HEK293 (cell line): Measurements from ENCODE around the gene TCEA3.

ENCODE experiments used
- KLF8 ChIP-seq: fragments of 450-650 bp; formaldehyde crosslinking; IDR thresholded peaks from 2 replicates; pipeline ENCODE4 v1.5.1; 2016; ENCODE audit warnings: missing biosample characterization, missing genetic modification characterization
- SP3 ChIP-seq: fragments of 450-650 bp; formaldehyde crosslinking; IDR thresholded peaks from 2 replicates; pipeline ENCODE4 v1.5.1; 2016; ENCODE audit warnings: missing biosample characterization, missing genetic modification characterization
- WT1 ChIP-seq: fragments of 450-650 bp; formaldehyde crosslinking; IDR thresholded peaks from 2 replicates; pipeline ENCODE4 v1.5.1; 2016; ENCODE audit warnings: missing biosample characterization, missing genetic modification characterization
- ZBTB11 ChIP-seq: fragments of 450-650 bp; formaldehyde crosslinking; conservative IDR thresholded peaks from 2 replicates; pipeline ENCODE4 v1.5.1; 2016; ENCODE audit warnings: low read depth, missing biosample characterization, missing genetic modification characterization
- ZBTB20 ChIP-seq: fragments of 450-650 bp; formaldehyde crosslinking; IDR thresholded peaks from 2 replicates; pipeline ENCODE4 v1.5.1; 2016; ENCODE audit warnings: missing biosample characterization, missing genetic modification characterization
- ZBTB21 ChIP-seq: fragments of 450-650 bp; formaldehyde crosslinking; IDR thresholded peaks from 2 replicates; pipeline ENCODE4 v1.5.1; 2017; ENCODE audit warnings: missing biosample characterization, missing genetic modification characterization
- ZBTB7A ChIP-seq: fragments of 450-650 bp; formaldehyde crosslinking; IDR thresholded peaks from 2 replicates; pipeline ENCODE4 v1.5.1; 2016; ENCODE audit warnings: low read depth, missing biosample characterization, missing genetic modification characterization
- ZFP41 ChIP-seq: fragments of 450-650 bp; formaldehyde crosslinking; IDR thresholded peaks from 2 replicates; pipeline ENCODE4 v1.5.1; 2016; ENCODE audit warnings: missing biosample characterization, missing genetic modification characterization, borderline replicate concordance
- ZNF112 ChIP-seq: fragments of 450-650 bp; formaldehyde crosslinking; IDR thresholded peaks from 2 replicates; pipeline ENCODE4 v1.5.0; 2017; ENCODE audit warnings: missing biosample characterization, missing genetic modification characterization
- ZNF133 ChIP-seq: fragments of 450-650 bp; formaldehyde crosslinking; IDR thresholded peaks from 2 replicates; pipeline ENCODE4 v1.5.1; 2016; ENCODE audit warnings: missing biosample characterization, missing genetic modification characterization
- ZNF138 ChIP-seq: fragments of 450-650 bp; formaldehyde crosslinking; IDR thresholded peaks from 2 replicates; pipeline ENCODE4 v1.5.1; 2016; ENCODE audit warnings: missing biosample characterization, missing genetic modification characterization, borderline replicate concordance
- ZNF169 ChIP-seq: fragments of 450-650 bp; formaldehyde crosslinking; IDR thresholded peaks from 2 replicates; pipeline ENCODE4 v1.5.1; 2016; ENCODE audit warnings: missing biosample characterization, missing genetic modification characterization
- ZNF19 ChIP-seq: fragments of 450-650 bp; formaldehyde crosslinking; IDR thresholded peaks from 2 replicates; pipeline ENCODE4; 2016; ENCODE audit warnings: missing biosample characterization, missing genetic modification characterization, low read depth
- ZNF211 ChIP-seq: fragments of 450-650 bp; formaldehyde crosslinking; IDR thresholded peaks from 2 replicates; pipeline ENCODE4 v1.5.1; 2016; ENCODE audit warnings: low read depth, missing biosample characterization, missing genetic modification characterization
- ZNF274 ChIP-seq, 2 experiments: fragments of 200-500 bp in 1 of 2; fragments of 450-650 bp in 1 of 2; sonication (Bioruptor generic) in 1 of 2; formaldehyde crosslinking in 1 of 2; IDR thresholded peaks; 2 replicates each; pipeline versions ENCODE4 v1.5.1 to v1.6.1; 2014 to 2016; ENCODE audit warnings: borderline replicate concordance in 1 of 2, inconsistent platforms in 1 of 2, low read length in 1 of 2, missing biosample characterization in 1 of 2, missing genetic modification characterization in 1 of 2
- ZNF324 ChIP-seq: fragments of 450-650 bp; formaldehyde crosslinking; IDR thresholded peaks from 2 replicates; pipeline ENCODE4 v1.5.1; 2016; ENCODE audit warnings: missing biosample characterization, missing genetic modification characterization
- ZNF350 ChIP-seq: fragments of 450-650 bp; formaldehyde crosslinking; IDR thresholded peaks from 2 replicates; pipeline ENCODE4 v1.5.0; 2017; ENCODE audit warnings: missing biosample characterization, mild to moderate bottlenecking, missing genetic modification characterization
- ZNF514 ChIP-seq: fragments of 450-650 bp; formaldehyde crosslinking; IDR thresholded peaks from 2 replicates; pipeline ENCODE4 v1.5.1; 2016; ENCODE audit warnings: missing biosample characterization, missing genetic modification characterization
- ZNF544 ChIP-seq: fragments of 450-650 bp; formaldehyde crosslinking; IDR thresholded peaks from 2 replicates; pipeline ENCODE4 v1.5.0; 2017; ENCODE audit warnings: missing biosample characterization, missing genetic modification characterization
- ZNF585B ChIP-seq: fragments of 450-650 bp; formaldehyde crosslinking; IDR thresholded peaks from 2 replicates; pipeline ENCODE4 v1.5.1; 2016; ENCODE audit warnings: missing biosample characterization, missing genetic modification characterization
- ZNF610 ChIP-seq: fragments of 450-650 bp; formaldehyde crosslinking; IDR thresholded peaks from 2 replicates; pipeline ENCODE4 v1.5.1; 2016; ENCODE audit warnings: missing biosample characterization, missing genetic modification characterization, borderline replicate concordance
- ZNF624 ChIP-seq: fragments of 450-650 bp; formaldehyde crosslinking; IDR thresholded peaks from 2 replicates; pipeline ENCODE4 v1.5.1; 2017; ENCODE audit warnings: missing biosample characterization, missing genetic modification characterization
- ZNF664 ChIP-seq: fragments of 450-650 bp; formaldehyde crosslinking; IDR thresholded peaks from 2 replicates; pipeline ENCODE4 v1.5.1; 2016; ENCODE audit warnings: missing biosample characterization, missing genetic modification characterization
- ZNF776 ChIP-seq: fragments of 450-650 bp; formaldehyde crosslinking; IDR thresholded peaks from 2 replicates; pipeline ENCODE4 v1.5.0; 2017; ENCODE audit warnings: missing biosample characterization, missing genetic modification characterization, borderline replicate concordance
- ZNF785 ChIP-seq: fragments of 450-650 bp; formaldehyde crosslinking; IDR thresholded peaks from 2 replicates; pipeline ENCODE4 v1.5.1; 2016; ENCODE audit warnings: missing biosample characterization, missing genetic modification characterization
- ZNF837 ChIP-seq: fragments of 450-650 bp; formaldehyde crosslinking; IDR thresholded peaks from 2 replicates; pipeline ENCODE4 v1.5.1; 2016; ENCODE audit warnings: missing biosample characterization, missing genetic modification characterization
- ZSCAN16 ChIP-seq: fragments of 450-650 bp; formaldehyde crosslinking; IDR thresholded peaks from 2 replicates; pipeline ENCODE4 v1.5.1; 2016; ENCODE audit warnings: missing biosample characterization, missing genetic modification characterization
- ZSCAN23 ChIP-seq: fragments of 450-650 bp; formaldehyde crosslinking; IDR thresholded peaks from 2 replicates; pipeline ENCODE4 v1.5.1; 2016; ENCODE audit warnings: missing biosample characterization, missing genetic modification characterization
- TF ChIP-seq, protein P1 (sequence below): fragments of 450-650 bp; formaldehyde crosslinking; IDR thresholded peaks from 2 replicates; pipeline ENCODE4 v1.5.1; 2016; ENCODE audit warnings: missing biosample characterization, missing genetic modification characterization, borderline replicate concordance
- TF ChIP-seq, protein P2 (sequence below): fragments of 450-650 bp; formaldehyde crosslinking; IDR thresholded peaks from 2 replicates; pipeline ENCODE4 v1.5.1; 2016; ENCODE audit warnings: missing biosample characterization, missing genetic modification characterization
- TF ChIP-seq, protein P3 (sequence below): fragments of 450-650 bp; formaldehyde crosslinking; IDR thresholded peaks from 2 replicates; pipeline ENCODE4 v1.5.1; 2017; ENCODE audit warnings: missing biosample characterization, missing genetic modification characterization
- TF ChIP-seq, protein P4 (sequence below): fragments of 450-650 bp; formaldehyde crosslinking; IDR thresholded peaks from 2 replicates; pipeline ENCODE4 v1.5.1; 2016; ENCODE audit warnings: missing biosample characterization, missing genetic modification characterization

TCEA3 gene

GRCh38 chr1:23403735-23404486 lies 20.6 kb downstream of the TCEA3 start (continued):
- no peak for TF ChIP-seq ZNF350 (tag by site-specific recombination)
- TF ChIP-seq, protein P1, sequence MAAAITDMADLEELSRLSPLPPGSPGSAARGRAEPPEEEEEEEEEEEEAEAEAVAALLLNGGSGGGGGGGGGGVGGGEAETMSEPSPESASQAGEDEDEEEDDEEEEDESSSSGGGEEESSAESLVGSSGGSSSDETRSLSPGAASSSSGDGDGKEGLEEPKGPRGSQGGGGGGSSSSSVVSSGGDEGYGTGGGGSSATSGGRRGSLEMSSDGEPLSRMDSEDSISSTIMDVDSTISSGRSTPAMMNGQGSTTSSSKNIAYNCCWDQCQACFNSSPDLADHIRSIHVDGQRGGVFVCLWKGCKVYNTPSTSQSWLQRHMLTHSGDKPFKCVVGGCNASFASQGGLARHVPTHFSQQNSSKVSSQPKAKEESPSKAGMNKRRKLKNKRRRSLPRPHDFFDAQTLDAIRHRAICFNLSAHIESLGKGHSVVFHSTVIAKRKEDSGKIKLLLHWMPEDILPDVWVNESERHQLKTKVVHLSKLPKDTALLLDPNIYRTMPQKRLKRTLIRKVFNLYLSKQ = no peak
- TF ChIP-seq KLF8 (tag by site-specific recombination) = peak; percentile 45
- TF ChIP-seq ZNF585B = no peak
- TF ChIP-seq ZBTB20 (tag by site-specific recombination) = peak; percentile 87
- TF ChIP-seq ZNF19 (tag by site-specific recombination) = no peak
- TF ChIP-seq WT1 (tag by site-specific recombination) = no peak
- no peak for TF ChIP-seq ZNF274 (IDR thresholded peaks at IDR 0.05; ENCODE audit: low read length)
- TF ChIP-seq ZNF274 (tag by site-specific recombination; IDR thresholded peaks at IDR 0.05; ENCODE audit: borderline replicate concordance) = no peak
- TF ChIP-seq, protein P2, sequence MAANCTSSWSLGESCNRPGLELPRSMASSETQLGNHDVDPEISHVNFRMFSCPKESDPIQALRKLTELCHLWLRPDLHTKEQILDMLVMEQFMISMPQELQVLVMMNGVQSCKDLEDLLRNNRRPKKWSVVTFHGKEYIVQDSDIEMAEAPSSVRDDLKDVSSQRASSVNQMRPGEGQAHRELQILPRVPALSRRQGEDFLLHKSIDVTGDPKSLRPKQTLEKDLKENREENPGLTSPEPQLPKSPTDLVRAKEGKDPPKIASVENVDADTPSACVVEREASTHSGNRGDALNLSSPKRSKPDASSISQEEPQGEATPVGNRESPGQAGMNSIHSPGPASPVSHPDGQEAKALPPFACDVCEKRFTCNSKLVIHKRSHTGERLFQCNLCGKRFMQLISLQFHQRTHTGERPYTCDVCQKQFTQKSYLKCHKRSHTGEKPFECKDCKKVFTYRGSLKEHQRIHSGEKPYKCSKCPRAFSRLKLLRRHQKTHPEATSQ = no peak
- no peak for TF ChIP-seq ZNF785 (tag by site-specific recombination)
- TF ChIP-seq ZSCAN16 (tag by site-specific recombination) = no peak
- peak; percentile 94 for TF ChIP-seq ZBTB11 (tag by site-specific recombination)
- TF ChIP-seq ZBTB21 (tag by site-specific recombination) = peak; percentile 53; the same call in 1 of the 2 replicates
- TF ChIP-seq ZNF624 (tag by site-specific recombination) = no peak
- no peak for TF ChIP-seq ZNF112 (tag by site-specific recombination)
- TF ChIP-seq ZNF837 (tag by site-specific recombination) = no peak
- no peak for TF ChIP-seq ZNF211 (tag by site-specific recombination)
- TF ChIP-seq ZNF776 (tag by site-specific recombination) = no peak
- no peak for TF ChIP-seq ZNF610
- no peak for TF ChIP-seq ZNF138
- TF ChIP-seq ZFP41 (tag by site-specific recombination) = no peak
- TF ChIP-seq ZBTB7A (tag by site-specific recombination) = no peak
- TF ChIP-seq ZNF324 (tag by site-specific recombination) = peak; percentile 43; the same call in 1 of the 2 replicates
- no peak for TF ChIP-seq ZNF544 (tag by site-specific recombination)
- TF ChIP-seq ZNF133 = no peak
- TF ChIP-seq ZNF664 (tag by site-specific recombination) = no peak
- TF ChIP-seq, protein P3, sequence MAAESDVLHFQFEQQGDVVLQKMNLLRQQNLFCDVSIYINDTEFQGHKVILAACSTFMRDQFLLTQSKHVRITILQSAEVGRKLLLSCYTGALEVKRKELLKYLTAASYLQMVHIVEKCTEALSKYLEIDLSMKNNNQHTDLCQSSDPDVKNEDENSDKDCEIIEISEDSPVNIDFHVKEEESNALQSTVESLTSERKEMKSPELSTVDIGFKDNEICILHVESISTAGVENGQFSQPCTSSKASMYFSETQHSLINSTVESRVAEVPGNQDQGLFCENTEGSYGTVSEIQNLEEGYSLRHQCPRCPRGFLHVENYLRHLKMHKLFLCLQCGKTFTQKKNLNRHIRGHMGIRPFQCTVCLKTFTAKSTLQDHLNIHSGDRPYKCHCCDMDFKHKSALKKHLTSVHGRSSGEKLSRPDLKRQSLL (tag by site-specific recombination) = no peak
- no peak for TF ChIP-seq ZNF514 (tag by site-specific recombination)
- TF ChIP-seq SP3 = peak; percentile 32; the same call in 1 of the 2 replicates
- TF ChIP-seq, protein P4, sequence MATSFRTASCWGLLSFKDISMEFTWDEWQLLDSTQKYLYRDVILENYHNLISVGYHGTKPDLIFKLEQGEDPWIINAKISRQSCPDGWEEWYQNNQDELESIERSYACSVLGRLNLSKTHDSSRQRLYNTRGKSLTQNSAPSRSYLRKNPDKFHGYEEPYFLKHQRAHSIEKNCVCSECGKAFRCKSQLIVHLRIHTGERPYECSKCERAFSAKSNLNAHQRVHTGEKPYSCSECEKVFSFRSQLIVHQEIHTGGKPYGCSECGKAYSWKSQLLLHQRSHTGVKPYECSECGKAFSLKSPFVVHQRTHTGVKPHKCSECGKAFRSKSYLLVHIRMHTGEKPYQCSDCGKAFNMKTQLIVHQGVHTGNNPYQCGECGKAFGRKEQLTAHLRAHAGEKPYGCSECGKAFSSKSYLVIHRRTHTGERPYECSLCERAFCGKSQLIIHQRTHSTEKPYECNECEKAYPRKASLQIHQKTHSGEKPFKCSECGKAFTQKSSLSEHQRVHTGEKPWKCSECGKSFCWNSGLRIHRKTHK = no peak
- no peak for TF ChIP-seq ZNF169 (tag by site-specific recombination)
- no peak for TF ChIP-seq ZSCAN23 (tag by site-specific recombination)
